H1 (cell line): ENCODE results near the gene AVPR2. TPM values are rescaled to one million over a fixed set of nuclear protein-coding genes. Genes with fewer than 3 reads are reported as not detected.

Experiments used
- E2F6 ChIP-seq: IDR thresholded peaks from 2 replicates; pipeline ENCODE4 v1.6.1; 2012; ENCODE audit warnings: inconsistent platforms
- YY1 ChIP-seq: IDR thresholded peaks from 2 replicates; pipeline ENCODE4 v1.6.1; 2011; ENCODE audit warnings: low read depth, mild to moderate bottlenecking, low read length
- polyA plus RNA-seq, 7 experiments: library from polyadenylated mRNA; depleted of rRNA in 3 of 7; stranded (reverse) in 5 of 7; unstranded in 2 of 7; fragments of >200 nt in 5 of 7; fragments of 200-250 nt in 2 of 7; gene quantifications; 1 replicate in 5 of 7; 2 replicates in 1 of 7; 4 replicates in 1 of 7; pipeline versions ENCODE4 v1.2.1 to v1.2.3, GENCODE V29; 2011 to 2013; ENCODE audit warnings: missing spikeins in 2 of 7, mixed read lengths in 2 of 7
- total RNA-seq: library from RNA; stranded (reverse); fragmentation: NEBNext Ultra II Directional; extraction: Animal tissue kit (Norgen Biotek cat#: 25700); gene quantifications from 2 replicates; pipeline ENCODE4 v1.2.1, GENCODE V29; 2021

The AVPR2 gene
- total and polyA plus RNA-seq, 2 of the 8 experiments (the other 6 are each of a cell fraction or from before 2014, with no cell fraction given) = 0.09 TPM; not detected in 1

- no peak for TF ChIP-seq YY1
- TF ChIP-seq E2F6 = peak; percentile 58; the same call in 1 of the 2 replicates
- TF ChIP-seq, all 59 proteins: peak for 2
These were observed 41.1 kb upstream of the AVPR2 start (continued) for GRCh38 chrX:153863251-153863991.
